HepG2 (cell line): ENCODE measurements around the gene UTS2R. TPM values are rescaled to one million over a fixed set of nuclear protein-coding genes. Genes with fewer than 3 reads are reported as not detected.

Experiments
- ATF1 ChIP-seq: IDR thresholded peaks from 2 replicates; pipeline ENCODE4 v1.6.1; 2016; ENCODE audit warnings: mild to moderate bottlenecking, control low read depth
- GABPB1 ChIP-seq: IDR thresholded peaks from 2 replicates; pipeline ENCODE4 v1.6.1; 2016; ENCODE audit warnings: mild to moderate bottlenecking, missing genetic modification reagents, moderate library complexity, missing compliant biosample characterization
- GLMP ChIP-seq: sonication (generic); formaldehyde crosslinking; IDR thresholded peaks from 2 replicates; pipeline ENCODE4 v1.9.0; 2021; ENCODE audit warnings: missing genetic modification reagents, mild to moderate bottlenecking, borderline replicate concordance
- HNF4G ChIP-seq, 2 experiments: sonication (generic) in 1 of 2; formaldehyde crosslinking in 1 of 2; IDR thresholded peaks; 2 replicates each; pipeline versions ENCODE4 v1.4.0 to v1.6.1; 2011 to 2020; ENCODE audit warnings: borderline replicate concordance in 2 of 2, low read depth in 2 of 2, mild to moderate bottlenecking in 2 of 2, low read length in 1 of 2, missing genetic modification reagents in 1 of 2, moderate library complexity in 1 of 2
- MAZ ChIP-seq, 2 experiments: sonication (generic) in 1 of 2; formaldehyde crosslinking in 1 of 2; IDR thresholded peaks; 2 replicates each; pipeline versions ENCODE4 v1.5.0 to v1.6.1; 2012 to 2020; ENCODE audit warnings: low read depth in 2 of 2, mild to moderate bottlenecking in 2 of 2, borderline replicate concordance in 1 of 2, improper control_type of control experiment in 1 of 2, low read length in 1 of 2, missing genetic modification reagents in 1 of 2, moderate library complexity in 1 of 2
- MXI1 ChIP-seq: IDR thresholded peaks from 3 replicates; pipeline ENCODE4 v1.6.1; 2012; ENCODE audit warnings: low read depth, low read length, inconsistent platforms, borderline replicate concordance
- PITX1 ChIP-seq: sonication (generic); formaldehyde crosslinking; IDR thresholded peaks from 2 replicates; pipeline ENCODE4 v1.5.1; 2020; ENCODE audit warnings: mild to moderate bottlenecking, missing genetic modification reagents
- RFX5 ChIP-seq: IDR thresholded peaks from 2 replicates; pipeline ENCODE4 v1.6.1; 2011; ENCODE audit warnings: low read depth, low read length, improper control_type of control experiment
- RFXANK ChIP-seq: IDR thresholded peaks from 2 replicates; pipeline ENCODE4 v1.6.1; 2016
- RXRA ChIP-seq: sonication (generic); formaldehyde crosslinking; IDR thresholded peaks from 2 replicates; pipeline ENCODE4 v1.5.1; 2020; ENCODE audit warnings: missing genetic modification reagents
- SMAD3 ChIP-seq: sonication (generic); formaldehyde crosslinking; IDR thresholded peaks from 2 replicates; pipeline ENCODE4 v1.4.0; 2020; ENCODE audit warnings: missing genetic modification reagents
- TAF1 ChIP-seq: sonication (generic); formaldehyde crosslinking; IDR thresholded peaks from 2 replicates; pipeline ENCODE4 v1.4.0; 2020; ENCODE audit warnings: missing genetic modification reagents
- ZBTB20 ChIP-seq: sonication (generic); formaldehyde crosslinking; IDR thresholded peaks from 2 replicates; pipeline ENCODE4 v1.8.1; 2023; ENCODE audit warnings: missing genetic modification reagents, low read depth, mild to moderate bottlenecking, borderline replicate concordance
- ZBTB38 ChIP-seq: sonication (generic); formaldehyde crosslinking; IDR thresholded peaks from 2 replicates; pipeline ENCODE4 v1.5.1; 2020; ENCODE audit warnings: mild to moderate bottlenecking, missing genetic modification reagents
- ZNF12 ChIP-seq: sonication (generic); formaldehyde crosslinking; IDR thresholded peaks from 2 replicates; pipeline ENCODE4 v1.5.0; 2020; ENCODE audit warnings: missing genetic modification reagents
- ZNF143 ChIP-seq: sonication (generic); formaldehyde crosslinking; IDR thresholded peaks from 2 replicates; pipeline ENCODE4 v1.4.0; 2020; ENCODE audit warnings: missing genetic modification reagents
- ZNF251 ChIP-seq: sonication (generic); formaldehyde crosslinking; IDR thresholded peaks from 2 replicates; pipeline ENCODE4 v1.9.0; 2021; ENCODE audit warnings: mild to moderate bottlenecking, missing genetic modification reagents
- ZNF326 ChIP-seq: sonication (generic); formaldehyde crosslinking; IDR thresholded peaks from 2 replicates; pipeline ENCODE4 v1.4.0; 2020; ENCODE audit warnings: missing genetic modification reagents, borderline replicate concordance
- ZNF883 ChIP-seq: sonication (generic); formaldehyde crosslinking; IDR thresholded peaks from 2 replicates; pipeline ENCODE4 v1.5.1; 2020; ENCODE audit warnings: mild to moderate bottlenecking, missing genetic modification reagents; ENCODE audit errors: not compliant biosample characterization
- polyA plus RNA-seq, 8 experiments: library from polyadenylated mRNA; depleted of rRNA in 3 of 8; stranded (reverse) in 7 of 8; unstranded in 1 of 8; fragments of >200 nt; fragmentation: Illumina TruSeq in 4 of 8; extraction: Trizol in 4 of 8; gene quantifications; 2 replicates each; pipeline versions ENCODE4 v1.2.1 to v1.2.3, GENCODE V29; 2011 to 2016; ENCODE audit warnings: low read depth in 4 of 8, missing spikeins in 1 of 8, mixed read lengths in 1 of 8; ENCODE audit not compliant: insufficient read depth in 1 of 8
- total RNA-seq, 5 experiments: library from RNA; depleted of rRNA; stranded (reverse); fragments of >200 nt; fragmentation: Illumina TruSeq; extraction: Trizol; gene quantifications; 2 replicates each; pipeline ENCODE4 v1.2.3, GENCODE V29; 2016; ENCODE audit warnings: low read depth in 1 of 5
- TF ChIP-seq, protein P1 (sequence below): sonication (generic); formaldehyde crosslinking; conservative IDR thresholded peaks from 2 replicates; pipeline ENCODE4 v1.5.0; 2020; ENCODE audit warnings: missing genetic modification reagents

Gene UTS2R
- total and polyA plus RNA-seq, 2 of the 13 experiments (the other 11 are each of a cell fraction or from before 2014, with no cell fraction given): 0.13 to 0.15 TPM

DNA sequence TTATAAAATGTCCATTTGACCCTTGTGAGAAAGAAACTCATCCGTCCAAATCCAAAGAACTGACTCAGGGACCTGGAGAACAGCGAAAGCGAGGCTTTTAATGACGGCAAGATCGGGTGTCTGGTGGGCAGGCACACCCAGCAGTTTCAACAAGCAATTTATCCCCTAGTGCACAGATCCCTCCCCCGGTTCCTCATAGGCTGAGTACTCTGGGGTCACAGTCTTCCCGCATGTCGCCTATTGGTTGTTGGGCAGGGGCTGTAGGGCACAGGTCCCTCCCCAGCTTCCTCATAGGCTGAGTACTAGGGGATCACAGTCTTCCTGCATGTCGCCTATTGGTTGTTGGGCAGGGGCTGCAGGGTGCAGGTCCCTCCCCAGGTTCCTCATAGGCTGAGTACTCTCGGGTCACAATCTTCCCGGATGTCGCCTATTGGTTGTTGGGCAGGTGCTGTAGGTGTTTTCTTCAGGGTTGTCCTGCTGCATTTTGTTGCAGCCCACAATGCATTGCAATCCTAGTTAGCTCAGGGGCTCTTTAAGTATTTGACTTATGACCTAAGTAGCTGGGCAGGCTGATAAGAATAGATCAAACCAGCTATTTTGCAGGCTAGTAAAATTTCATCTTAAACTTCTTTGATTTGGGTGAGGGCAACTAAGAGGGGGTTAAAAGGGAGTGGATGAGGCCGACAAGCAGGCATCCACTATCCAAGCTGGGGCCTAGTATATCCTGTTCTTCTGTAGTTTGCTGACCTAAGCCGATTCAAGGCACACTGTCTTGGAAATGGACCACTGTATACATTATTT lies 3.6 kb upstream of the UTS2R start (continued):
- TF ChIP-seq GLMP (no peak), ZNF326 (CRISPR knock-in tag) (no peak), GABPB1 (peak; percentile 65; the same call in 1 of the 2 replicates), SMAD3 (CRISPR knock-in tag) (0 out of 2 replicates have a peak, but pooled peaks have one; percentile 58), MXI1 (no peak; the same call in 2 of the 3 replicates), ZNF12 (CRISPR knock-in tag) (no peak), ZNF251 (no peak), PITX1 (CRISPR knock-in tag) (peak; percentile 55; the same call in 1 of the 2 replicates), RFXANK (peak; percentile 87; the same call in 1 of the 2 replicates), ZBTB20 (CRISPR knock-in tag) (no peak), MAZ (IDR thresholded peaks at IDR 0.05; ENCODE audit: borderline replicate concordance, low read depth, low read length) (no peak), MAZ (CRISPR knock-in tag; IDR thresholded peaks at IDR 0.05; ENCODE audit: low read depth) (no peak), HNF4G (IDR thresholded peaks at IDR 0.05; ENCODE audit: borderline replicate concordance, low read depth, low read length) (no peak), HNF4G (CRISPR knock-in tag; IDR thresholded peaks at IDR 0.05; ENCODE audit: borderline replicate concordance, low read depth) (no peak), ZNF883 (CRISPR knock-in tag) (no peak), ZNF143 (CRISPR knock-in tag) (peak; percentile 85), TAF1 (CRISPR knock-in tag) (peak; percentile 70), RFX5 (peak; percentile 93), RXRA (CRISPR knock-in tag) (0 out of 2 replicates have a peak, but pooled peaks have one; percentile 27), ATF1 (CRISPR knock-in tag) (peak; percentile 91), ZBTB38 (CRISPR knock-in tag) (peak; percentile 66; the same call in 1 of the 2 replicates)
- TF ChIP-seq, protein P1, sequence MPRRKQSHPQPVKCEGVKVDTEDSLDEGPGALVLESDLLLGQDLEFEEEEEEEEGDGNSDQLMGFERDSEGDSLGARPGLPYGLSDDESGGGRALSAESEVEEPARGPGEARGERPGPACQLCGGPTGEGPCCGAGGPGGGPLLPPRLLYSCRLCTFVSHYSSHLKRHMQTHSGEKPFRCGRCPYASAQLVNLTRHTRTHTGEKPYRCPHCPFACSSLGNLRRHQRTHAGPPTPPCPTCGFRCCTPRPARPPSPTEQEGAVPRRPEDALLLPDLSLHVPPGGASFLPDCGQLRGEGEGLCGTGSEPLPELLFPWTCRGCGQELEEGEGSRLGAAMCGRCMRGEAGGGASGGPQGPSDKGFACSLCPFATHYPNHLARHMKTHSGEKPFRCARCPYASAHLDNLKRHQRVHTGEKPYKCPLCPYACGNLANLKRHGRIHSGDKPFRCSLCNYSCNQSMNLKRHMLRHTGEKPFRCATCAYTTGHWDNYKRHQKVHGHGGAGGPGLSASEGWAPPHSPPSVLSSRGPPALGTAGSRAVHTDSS (CRISPR knock-in tag): no peak
